Activated CD4-positive, alpha-beta T cell treated with anti-CD3 and anti-CD28 coated beads for 4 hours (primary cell): ENCODE results near the gene IGSF21.

Experiments used
- DNase-seq, 2 donors: peaks; one replicate each; pipeline ENCODE4 v3.0.0-alpha.2; 2020

Gene IGSF21

GRCh38 chr1:18107369-18108298 is at the start of gene IGSF21:
IGSF21 (plus strand) TSS chr1:18107798; CDS start chr1:18108129, 331 bp downstream.
- no peak for DNase-seq

GRCh38 chr1:18058206-18058921 is 49.2 kb upstream of the IGSF21 start:
- no peak for DNase-seq

- DNase-seq, result no peak
Measured at GRCh38 chr1:18058981-18059605, 48.5 kb upstream of the IGSF21 start.

- no peak for DNase-seq
Measured at GRCh38 chr1:18060366-18060765, 47.2 kb upstream of the IGSF21 start.

- no peak for DNase-seq
Measured at GRCh38 chr1:18062185-18062584, 45.4 kb upstream of the IGSF21 start.

GRCh38 chr1:18064534-18064933 is 43.1 kb upstream of the IGSF21 start:
- no peak for DNase-seq

GRCh38 chr1:18066576-18066975 is 41.0 kb upstream of the IGSF21 start:
- DNase-seq, result no peak

- DNase-seq, result peak; percentile 7 to 17
Measured at GRCh38 chr1:18069903-18070302, 37.7 kb upstream of the IGSF21 start.

- DNase-seq, result no peak
Measured at GRCh38 chr1:18072066-18072465, 35.5 kb upstream of the IGSF21 start.

GRCh38 chr1:18073066-18073642 is 34.4 kb upstream of the IGSF21 start:
- no peak for DNase-seq

- no peak for DNase-seq
Measured at GRCh38 chr1:18077657-18078215, 29.9 kb upstream of the IGSF21 start.

- no peak for DNase-seq
Measured at GRCh38 chr1:18079941-18080735, 27.5 kb upstream of the IGSF21 start.

- no peak for DNase-seq
Measured at GRCh38 chr1:18085387-18086074, 22.1 kb upstream of the IGSF21 start.

- DNase-seq, result no peak
Measured at GRCh38 chr1:18088077-18088594, 19.5 kb upstream of the IGSF21 start.

- DNase-seq, result no peak
Measured at GRCh38 chr1:18089488-18089887, 18.1 kb upstream of the IGSF21 start.

GRCh38 chr1:18090636-18091035 is 17.0 kb upstream of the IGSF21 start:
- DNase-seq, result no peak

GRCh38 chr1:18091660-18092446 is 15.7 kb upstream of the IGSF21 start:
- DNase-seq, result no peak

GRCh38 chr1:18093193-18093592 is 14.4 kb upstream of the IGSF21 start:
- no peak for DNase-seq

- no peak for DNase-seq
Measured at GRCh38 chr1:18093646-18094045, 14.0 kb upstream of the IGSF21 start.

GRCh38 chr1:18094096-18094495 is 13.5 kb upstream of the IGSF21 start:
- DNase-seq, result no peak
